Neural crest cell (in vitro differentiated cells): ENCODE results near the gene EGFL8. TPM values are rescaled to one million over a fixed set of nuclear protein-coding genes. Genes with fewer than 3 reads are reported as not detected.

Experiments used
- DNase-seq: peaks from one replicate; pipeline ENCODE4 v3.0.0; 2021; ENCODE audit warnings: low read depth, mixed read lengths, low spot score
- H3K27ac Mint-ChIP-seq: one replicate; pipeline ENCODE4 v1.8.0; 2021; ENCODE audit warnings: mild to moderate bottlenecking, mixed read lengths; ENCODE audit not compliant: unreplicated experiment
- H3K27me3 Mint-ChIP-seq: 2 replicates; pipeline ENCODE4 v1.8.0; 2021; ENCODE audit warnings: low read depth, mild to moderate bottlenecking, mixed read lengths
- H3K36me3 Mint-ChIP-seq: 2 replicates; pipeline ENCODE4 v1.8.0; 2021; ENCODE audit warnings: low read depth, mild to moderate bottlenecking, mixed read lengths
- H3K4me1 Mint-ChIP-seq: 2 replicates; pipeline ENCODE4 v1.8.0; 2021; ENCODE audit warnings: mixed read lengths
- H3K4me3 Mint-ChIP-seq: one replicate; pipeline ENCODE4 v1.8.0; 2021; ENCODE audit warnings: mild to moderate bottlenecking, mixed read lengths
- H3K9me3 Mint-ChIP-seq: 2 replicates; pipeline ENCODE4 v1.8.0; 2021; ENCODE audit warnings: mixed read lengths
- total RNA-seq: library from RNA; stranded (reverse); gene quantifications from 2 replicates; pipeline ENCODE4 v1.2.1, GENCODE V29; 2021
- TF ChIP-seq, protein P1 (sequence below): fragments of 200-600 bp; sonication (generic); conservative IDR thresholded peaks from 2 replicates; pipeline ENCODE4 v1.5.0; 2021; ENCODE audit warnings: antibody characterized with exemption, mild to moderate bottlenecking

Gene EGFL8
- total RNA-seq, 1 donor from 2014 or later = 44.0 TPM

DNA sequence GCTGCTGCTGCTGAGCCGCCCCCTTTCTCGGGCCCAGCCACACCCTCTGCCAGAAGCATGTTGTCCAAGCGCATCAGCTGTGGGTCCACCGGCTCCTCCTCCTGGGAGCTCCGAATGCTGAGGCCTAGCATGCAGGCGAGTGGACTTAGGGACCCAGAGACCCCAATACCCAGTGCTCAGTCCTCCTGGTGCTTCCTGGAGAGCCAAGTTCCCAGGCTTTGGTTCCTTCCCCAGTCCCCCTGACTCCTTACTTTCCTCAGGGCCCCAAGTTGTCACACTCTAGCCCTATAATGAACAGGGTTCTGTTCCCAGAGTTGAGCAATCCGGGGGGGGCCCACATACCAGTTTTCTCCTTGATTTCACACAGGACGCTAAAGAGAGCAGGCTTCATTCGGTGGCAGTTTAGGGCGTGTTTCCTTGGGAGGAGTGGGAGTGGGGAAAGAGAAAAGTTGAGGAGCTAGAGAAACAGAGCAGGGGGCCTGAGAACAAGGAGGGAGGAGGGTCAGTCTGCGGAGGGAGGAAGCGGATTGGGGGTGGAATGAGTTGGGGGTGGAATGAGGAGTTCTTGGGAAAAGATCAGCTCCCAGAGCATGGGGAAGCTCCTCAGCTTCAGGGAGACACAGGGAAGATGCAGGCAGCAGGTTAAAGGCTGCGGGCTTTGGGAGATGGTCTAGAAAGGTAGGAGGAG, 24.1 kb downstream of the EGFL8 start:
- TF ChIP-seq, protein P1, sequence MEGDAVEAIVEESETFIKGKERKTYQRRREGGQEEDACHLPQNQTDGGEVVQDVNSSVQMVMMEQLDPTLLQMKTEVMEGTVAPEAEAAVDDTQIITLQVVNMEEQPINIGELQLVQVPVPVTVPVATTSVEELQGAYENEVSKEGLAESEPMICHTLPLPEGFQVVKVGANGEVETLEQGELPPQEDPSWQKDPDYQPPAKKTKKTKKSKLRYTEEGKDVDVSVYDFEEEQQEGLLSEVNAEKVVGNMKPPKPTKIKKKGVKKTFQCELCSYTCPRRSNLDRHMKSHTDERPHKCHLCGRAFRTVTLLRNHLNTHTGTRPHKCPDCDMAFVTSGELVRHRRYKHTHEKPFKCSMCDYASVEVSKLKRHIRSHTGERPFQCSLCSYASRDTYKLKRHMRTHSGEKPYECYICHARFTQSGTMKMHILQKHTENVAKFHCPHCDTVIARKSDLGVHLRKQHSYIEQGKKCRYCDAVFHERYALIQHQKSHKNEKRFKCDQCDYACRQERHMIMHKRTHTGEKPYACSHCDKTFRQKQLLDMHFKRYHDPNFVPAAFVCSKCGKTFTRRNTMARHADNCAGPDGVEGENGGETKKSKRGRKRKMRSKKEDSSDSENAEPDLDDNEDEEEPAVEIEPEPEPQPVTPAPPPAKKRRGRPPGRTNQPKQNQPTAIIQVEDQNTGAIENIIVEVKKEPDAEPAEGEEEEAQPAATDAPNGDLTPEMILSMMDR = no peak
- no peak for DNase-seq
- Mint-ChIP-seq H3K27me3 (no peaks in the 10 kb centered on the region), H3K4me1 (peaks cover 61% of the 10 kb centered on the region), H3K9me3 (no peaks in the 10 kb centered on the region), H3K4me3 (peak overlapping the region; percentile 92), H3K36me3 (peaks cover 11% of the 10 kb centered on the region), H3K27ac (peak overlapping the region; percentile 97)

DNA sequence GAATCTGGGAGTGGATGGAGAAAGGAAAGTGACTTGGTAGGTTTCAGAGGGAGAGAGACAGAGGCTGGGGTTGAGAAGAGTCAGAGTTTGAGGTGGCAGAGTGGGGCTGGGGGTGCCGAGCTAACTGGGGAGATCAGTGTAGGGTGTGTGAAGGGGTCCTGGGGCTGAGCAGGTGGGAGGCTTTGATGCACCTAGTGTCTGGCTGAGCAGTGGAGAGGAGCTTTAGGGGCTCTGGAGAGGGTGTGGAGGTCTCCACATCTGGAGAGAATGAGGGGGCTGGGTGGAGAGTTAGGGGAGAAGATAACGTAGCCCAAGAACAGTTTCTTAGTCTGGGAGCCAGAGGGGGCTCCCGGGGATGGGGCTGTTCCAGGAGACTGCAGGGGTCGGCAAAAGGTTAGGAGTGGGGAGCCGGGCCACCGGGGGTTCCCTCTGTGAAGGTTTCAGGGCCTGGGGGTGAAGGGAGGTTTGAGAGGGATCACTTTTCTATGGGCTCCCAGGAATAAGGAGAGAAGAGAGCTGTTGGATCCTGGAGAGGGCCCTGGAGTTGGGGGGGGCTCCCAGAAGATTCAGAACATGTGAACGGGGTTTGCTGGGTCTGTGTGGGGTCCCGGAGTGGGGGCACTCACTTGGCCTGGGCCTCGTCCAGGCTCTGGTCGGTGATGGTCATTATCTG, 24.8 kb downstream of the EGFL8 start:
- TF ChIP-seq, protein P1 = no peak
- no peak for DNase-seq
- Mint-ChIP-seq H3K27me3 (no peaks in the 10 kb centered on the region), H3K27ac (peak overlapping the region; percentile 97), H3K4me1 (peaks cover 67% of the 10 kb centered on the region), H3K4me3 (peak overlapping the region; percentile 92), H3K9me3 (no peaks in the 10 kb centered on the region), H3K36me3 (peaks cover 11% of the 10 kb centered on the region)

DNA sequence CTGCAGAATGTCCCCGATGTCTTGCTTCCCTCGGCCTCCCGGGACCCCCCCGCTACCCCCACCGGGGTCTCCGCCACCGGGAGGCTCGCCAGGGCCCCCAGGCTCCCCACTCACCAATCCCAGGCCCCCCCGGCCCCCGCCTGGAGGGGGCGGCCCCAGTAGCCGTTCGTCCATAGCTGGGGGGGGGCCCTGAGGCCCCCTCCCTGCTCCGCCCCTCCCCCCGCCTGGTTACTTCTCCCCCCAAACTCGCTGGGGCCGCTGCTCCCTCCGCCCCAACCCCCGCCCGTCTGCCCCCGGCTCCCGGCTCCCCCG, 25.3 kb downstream of the EGFL8 start:
- Mint-ChIP-seq H3K4me3 (peak overlapping the region; percentile 92), H3K27me3 (no peaks in the 10 kb centered on the region), H3K36me3 (peaks cover 11% of the 10 kb centered on the region), H3K9me3 (no peaks in the 10 kb centered on the region), H3K27ac (peak overlapping the region; percentile 97), H3K4me1 (peaks cover 71% of the 10 kb centered on the region)
- DNase-seq = no peak
- TF ChIP-seq, protein P1 = no peak

DNA sequence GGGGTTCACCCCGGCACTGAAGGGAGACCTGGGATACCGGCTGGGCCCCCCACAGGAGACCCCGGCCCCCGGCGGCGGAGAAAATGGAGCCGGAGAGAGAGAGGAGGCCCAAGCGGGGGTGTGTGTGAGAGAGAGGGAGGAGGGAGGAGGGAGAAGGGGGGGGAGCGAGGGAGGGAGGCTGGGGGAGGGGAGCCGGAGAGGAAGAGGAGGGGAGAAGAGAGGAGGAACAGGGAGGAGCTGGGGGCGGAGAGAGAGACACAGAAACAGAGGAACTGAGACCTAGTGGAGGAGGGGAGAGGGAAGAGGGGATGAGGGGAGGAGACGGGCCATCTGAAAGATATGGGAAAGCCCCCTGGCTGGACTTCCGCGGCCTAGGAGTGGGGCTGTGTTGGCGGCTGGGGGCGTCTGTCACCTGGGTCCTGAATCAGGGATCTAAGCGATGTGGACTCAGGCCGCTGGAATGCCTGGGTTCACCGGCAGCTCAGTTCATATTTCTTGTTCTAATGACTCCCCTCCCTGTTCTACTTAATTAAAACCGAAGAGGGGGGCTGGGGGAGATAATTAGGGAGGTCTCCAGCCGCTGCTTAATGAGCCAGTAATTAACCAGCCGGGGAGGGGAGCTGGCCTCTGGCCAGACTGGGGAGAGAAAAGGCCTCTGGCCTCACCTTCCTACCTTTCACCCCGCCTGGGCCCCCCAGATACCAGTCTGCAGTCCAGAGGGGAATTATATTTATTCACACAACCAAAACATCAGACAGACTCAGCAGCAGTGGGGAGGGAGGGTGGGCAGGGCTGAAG, 25.9 kb downstream of the EGFL8 start, which contains the start of gene PBX2:
PBX2 (minus strand) TSS at position 149 of the 798 bp plus-strand sequence. CDS start 287 bp downstream, outside the sequence.
- Mint-ChIP-seq H3K27ac (peak within 1 kb of the TSS; percentile 97), H3K4me1 (peaks cover 77% of the 10 kb centered on the region), H3K36me3 (peaks cover 11% of the 10 kb centered on the region), H3K4me3 (peak within 1 kb of the TSS; percentile 92), H3K9me3 (no peaks in the 10 kb centered on the region), H3K27me3 (no peaks in the 10 kb centered on the region)
- peak; percentile 67 for DNase-seq
- TF ChIP-seq, protein P1 = no peak

DNA sequence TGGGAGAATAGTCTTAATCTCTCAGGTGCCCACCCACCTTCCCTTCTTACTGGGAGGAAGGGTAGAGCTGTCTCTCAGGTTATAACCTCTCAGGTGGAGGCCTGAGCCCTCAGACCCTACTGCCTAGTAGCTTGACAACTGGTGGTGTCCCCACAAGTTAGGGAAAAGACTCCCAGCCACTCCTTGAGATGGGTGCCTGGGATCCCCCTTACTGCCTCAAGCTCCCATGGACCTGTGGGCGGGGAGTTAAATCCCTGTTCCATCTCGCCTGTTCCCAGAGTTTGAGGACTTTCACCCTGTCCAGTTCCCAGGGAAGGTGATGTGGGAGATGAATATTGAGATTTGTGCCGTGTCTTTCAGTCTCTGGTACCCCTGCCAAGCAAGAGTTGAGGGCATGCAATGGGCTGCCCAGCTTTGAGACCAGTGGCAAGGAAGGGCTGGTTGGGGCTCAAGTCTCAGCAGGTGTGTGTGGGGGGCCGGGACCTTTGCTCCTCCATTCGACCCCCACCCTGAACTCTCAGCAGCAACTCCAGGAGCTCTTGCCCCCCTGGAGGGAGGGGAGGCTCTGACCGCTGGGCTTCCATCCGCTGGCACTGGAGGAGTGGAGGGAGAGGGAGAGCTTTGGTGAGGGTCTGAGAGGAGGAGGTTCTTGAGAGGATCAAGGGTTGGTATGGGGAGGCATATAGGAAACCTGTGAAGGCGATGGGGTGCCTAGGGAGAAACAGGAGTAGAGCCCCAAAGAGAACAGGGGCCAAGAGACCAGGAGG, 26.7 kb downstream of the EGFL8 start:
- Mint-ChIP-seq H3K9me3 (no peaks in the 10 kb centered on the region), H3K4me1 (peaks cover 73% of the 10 kb centered on the region), H3K27me3 (no peaks in the 10 kb centered on the region), H3K36me3 (peaks cover 8% of the 10 kb centered on the region), H3K27ac (peak overlapping the region; percentile 84), H3K4me3 (peak overlapping the region; percentile 78)
- TF ChIP-seq, protein P1 = no peak
- no peak for DNase-seq
